Loucy (cell line): ENCODE results near the gene SIPA1.
"Not testable (repeated sequence)": the region's sequence is repeated elsewhere in the genome, so short reads cannot be mapped to it uniquely, and the experiment has no call there.

Experiments used
- H2AFZ ChIP-seq: fragments of 200-600 bp; sonication (generic); 2 replicates; pipeline ENCODE4 v1.6.0; 2016; ENCODE audit warnings: antibody characterized with exemption, mild to moderate bottlenecking, low read length, moderate library complexity
- H3F3A ChIP-seq: fragments of 200-600 bp; 2 replicates; pipeline ENCODE4 v1.6.0; 2016; ENCODE audit warnings: antibody characterized with exemption, low read depth, mild to moderate bottlenecking
- H3K27me3 ChIP-seq: fragments of 200-600 bp; sonication (generic); 2 replicates; pipeline ENCODE4 v1.6.1; 2014; ENCODE audit warnings: low read length, mild to moderate bottlenecking; ENCODE audit not compliant: insufficient read depth, poor library complexity, severe bottlenecking
- H3K36me3 ChIP-seq: fragments of 200-600 bp; sonication (generic); 2 replicates; pipeline ENCODE4 v1.6.1; 2016; ENCODE audit warnings: low read length; ENCODE audit not compliant: insufficient read depth
- H3K4me1 ChIP-seq: fragments of 200-600 bp; sonication (generic); 2 replicates; pipeline ENCODE4 v1.5.1; 2014; ENCODE audit warnings: low read length, mild to moderate bottlenecking; ENCODE audit not compliant: insufficient read depth, poor library complexity, severe bottlenecking
- H3K4me2 ChIP-seq: fragments of 200-600 bp; sonication (generic); 2 replicates; pipeline ENCODE4 v1.6.0; 2014; ENCODE audit warnings: antibody characterized with exemption, low read length, low read depth, mild to moderate bottlenecking; ENCODE audit not compliant: poor library complexity, severe bottlenecking
- H3K4me3 ChIP-seq: fragments of 200-600 bp; sonication (generic); 2 replicates; pipeline ENCODE4 v1.5.1; 2014; ENCODE audit warnings: low read length, mild to moderate bottlenecking, mixed read lengths; ENCODE audit not compliant: poor library complexity, severe bottlenecking
- H3K79me2 ChIP-seq: fragments of 200-600 bp; sonication (generic); 2 replicates; pipeline ENCODE4 v1.6.1; 2014; ENCODE audit warnings: low read length; ENCODE audit not compliant: insufficient read depth
- H3K9ac ChIP-seq: fragments of 200-600 bp; sonication (generic); 2 replicates; pipeline ENCODE4 v1.6.0; 2014; ENCODE audit warnings: mild to moderate bottlenecking, low read depth, low read length, moderate library complexity; ENCODE audit not compliant: poor library complexity, severe bottlenecking
- H3K9me2 ChIP-seq: fragments of 200-600 bp; sonication (generic); replicated peaks from 2 replicates; pipeline ENCODE4 v1.6.1; 2016; ENCODE audit warnings: low read depth, low read length, mixed read lengths
- H3K9me3 ChIP-seq: fragments of 200-600 bp; sonication (generic); 2 replicates; pipeline ENCODE4 v1.6.1; 2014; ENCODE audit warnings: mild to moderate bottlenecking, antibody characterized with exemption, low read length, low read depth; ENCODE audit not compliant: insufficient read depth
- H4K20me1 ChIP-seq: fragments of 200-600 bp; sonication (generic); 2 replicates; pipeline ENCODE4 v1.6.0; 2014; ENCODE audit warnings: antibody characterized with exemption, low read length, mild to moderate bottlenecking; ENCODE audit not compliant: insufficient read depth, poor library complexity, severe bottlenecking
- EZH2phosphoT487 ChIP-seq: fragments of 200-600 bp; IDR thresholded peaks from 2 replicates; pipeline ENCODE4 v1.6.1; 2018; ENCODE audit warnings: antibody characterized with exemption, mild to moderate bottlenecking, moderate library complexity, borderline replicate concordance
- TF ChIP-seq, protein P1 (sequence below): fragments of 200-600 bp; sonication (generic); conservative IDR thresholded peaks from 2 replicates; pipeline ENCODE4 v1.5.1; 2014; ENCODE audit warnings: mild to moderate bottlenecking, antibody characterized with exemption, low read length

Gene SIPA1

DNA sequence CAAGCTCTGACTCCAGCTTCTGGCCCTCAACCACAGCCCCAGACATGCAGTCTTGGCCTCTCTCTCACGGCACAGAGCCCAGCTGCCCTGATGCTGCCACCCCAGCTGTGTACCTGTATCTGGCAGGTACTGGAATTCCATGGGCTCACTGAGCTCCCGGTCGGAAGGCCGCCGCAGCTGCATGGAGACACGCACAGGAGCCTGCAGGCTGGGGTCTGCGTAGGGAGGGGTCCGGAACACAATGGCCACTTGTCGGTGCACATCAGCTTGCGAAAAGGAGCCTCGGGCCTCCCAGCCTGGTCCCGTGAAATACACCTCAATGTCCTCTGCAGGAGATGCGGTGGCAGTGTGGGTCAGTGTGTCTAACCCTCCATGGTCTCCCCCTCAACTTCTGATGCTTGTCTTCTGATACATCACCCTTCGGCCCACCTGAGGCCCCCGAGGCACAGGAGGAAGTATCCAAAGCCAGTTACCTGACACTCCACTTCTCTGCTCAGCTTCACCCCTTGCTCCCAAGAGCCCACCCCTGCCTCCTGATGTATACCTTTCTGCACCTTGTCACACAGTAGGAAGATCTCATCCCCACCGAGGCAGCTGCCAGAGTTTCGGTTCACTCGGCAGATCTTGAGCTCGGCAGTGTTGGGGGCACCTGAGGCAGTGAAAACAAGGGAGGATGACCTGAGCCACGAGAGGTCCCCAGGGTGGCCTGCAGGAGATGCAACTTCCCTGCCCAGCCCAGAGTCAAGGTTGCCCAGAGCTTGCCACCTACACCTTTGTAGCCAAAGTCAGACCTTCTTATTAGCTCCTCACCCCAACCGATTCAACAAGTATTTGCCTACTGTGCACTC lies 20.5 kb downstream of the SIPA1 start:
- no peak overlapping the region for H3K4me2 ChIP-seq
- H3K9me2 ChIP-seq: no peaks in the 10 kb centered on the region
- TF ChIP-seq, protein P1, sequence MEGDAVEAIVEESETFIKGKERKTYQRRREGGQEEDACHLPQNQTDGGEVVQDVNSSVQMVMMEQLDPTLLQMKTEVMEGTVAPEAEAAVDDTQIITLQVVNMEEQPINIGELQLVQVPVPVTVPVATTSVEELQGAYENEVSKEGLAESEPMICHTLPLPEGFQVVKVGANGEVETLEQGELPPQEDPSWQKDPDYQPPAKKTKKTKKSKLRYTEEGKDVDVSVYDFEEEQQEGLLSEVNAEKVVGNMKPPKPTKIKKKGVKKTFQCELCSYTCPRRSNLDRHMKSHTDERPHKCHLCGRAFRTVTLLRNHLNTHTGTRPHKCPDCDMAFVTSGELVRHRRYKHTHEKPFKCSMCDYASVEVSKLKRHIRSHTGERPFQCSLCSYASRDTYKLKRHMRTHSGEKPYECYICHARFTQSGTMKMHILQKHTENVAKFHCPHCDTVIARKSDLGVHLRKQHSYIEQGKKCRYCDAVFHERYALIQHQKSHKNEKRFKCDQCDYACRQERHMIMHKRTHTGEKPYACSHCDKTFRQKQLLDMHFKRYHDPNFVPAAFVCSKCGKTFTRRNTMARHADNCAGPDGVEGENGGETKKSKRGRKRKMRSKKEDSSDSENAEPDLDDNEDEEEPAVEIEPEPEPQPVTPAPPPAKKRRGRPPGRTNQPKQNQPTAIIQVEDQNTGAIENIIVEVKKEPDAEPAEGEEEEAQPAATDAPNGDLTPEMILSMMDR: no peak
- TF ChIP-seq EZH2phosphoT487: no peak
- peaks cover 59% of the 10 kb centered on the region for H3K79me2 ChIP-seq
- no peak overlapping the region for H3K9ac ChIP-seq
- H3K4me1 ChIP-seq: peaks cover 23% of the 10 kb centered on the region
- H3K4me3 ChIP-seq: no peak overlapping the region
- no peaks in the 10 kb centered on the region for H3K9me3 ChIP-seq
- peaks cover 58% of the 10 kb centered on the region; the same call in 1 of the 2 replicates for H3K36me3 ChIP-seq
- peaks cover 4% of the 10 kb centered on the region for H3F3A ChIP-seq
- H3K27me3 ChIP-seq: no peaks in the 10 kb centered on the region
- peaks cover 29% of the 10 kb centered on the region for H4K20me1 ChIP-seq
- H2AFZ ChIP-seq: no peak overlapping the region

DNA sequence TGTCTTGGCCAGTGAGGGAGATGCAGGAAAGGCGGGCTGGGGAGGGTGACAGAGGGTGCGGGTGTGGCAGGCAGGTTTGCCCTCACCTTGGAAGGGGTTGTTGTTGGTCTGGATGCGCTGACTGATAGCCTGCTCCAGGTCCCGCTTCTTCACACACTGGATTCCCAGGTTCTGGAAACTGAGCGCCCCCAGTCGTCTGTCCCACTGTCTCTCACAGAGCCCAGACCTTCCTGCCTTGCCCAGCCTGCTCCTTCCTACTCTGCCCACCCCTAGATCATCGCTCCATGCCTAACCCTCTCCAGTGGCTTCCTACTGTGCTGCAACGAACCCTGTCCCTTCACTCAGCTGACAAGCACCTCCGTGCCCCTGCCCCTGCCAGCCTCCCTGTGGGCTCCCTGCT lies 22.1 kb downstream of the SIPA1 start:
- H2AFZ ChIP-seq: no peak overlapping the region
- H3K4me3 ChIP-seq: no peak overlapping the region
- H4K20me1 ChIP-seq: peaks cover 29% of the 10 kb centered on the region
- H3K4me1 ChIP-seq: peaks cover 17% of the 10 kb centered on the region
- no peaks in the 10 kb centered on the region for H3K9me3 ChIP-seq
- no peaks in the 10 kb centered on the region for H3K9me2 ChIP-seq
- no peaks in the 10 kb centered on the region for H3K27me3 ChIP-seq
- H3K9ac ChIP-seq: no peak overlapping the region
- H3K36me3 ChIP-seq: peaks cover 47% of the 10 kb centered on the region; the same call in 1 of the 2 replicates
- no peak overlapping the region for H3K4me2 ChIP-seq
- TF ChIP-seq EZH2phosphoT487: no peak
- TF ChIP-seq, protein P1: no peak
- 0 out of 2 replicates have a peak, but pooled peaks cover 7% of the 10 kb centered on the region for H3F3A ChIP-seq
- peaks cover 44% of the 10 kb centered on the region for H3K79me2 ChIP-seq

DNA sequence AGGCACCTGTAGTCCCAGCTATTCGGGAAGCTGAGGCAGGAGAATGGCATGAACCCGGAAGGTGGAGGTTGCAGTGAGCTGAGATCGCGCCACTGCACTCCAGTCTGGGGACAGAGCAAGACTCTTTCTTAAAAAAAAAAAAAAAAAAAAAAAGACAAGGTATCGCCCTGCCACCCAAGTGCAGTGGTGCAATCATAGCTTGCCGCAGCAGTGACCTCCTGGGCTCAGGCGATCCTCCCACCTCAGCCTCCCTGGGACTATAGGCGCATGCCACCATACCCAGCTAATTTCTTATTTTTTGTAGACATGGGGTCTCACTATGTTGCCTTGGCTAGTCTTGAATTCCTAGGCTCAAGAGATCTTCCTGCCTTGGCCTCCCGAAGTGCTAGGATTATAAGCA lies 23.0 kb downstream of the SIPA1 start:
- H2AFZ ChIP-seq, H3K27me3 ChIP-seq, H3F3A ChIP-seq, H3K9me2 ChIP-seq, H3K9me3 ChIP-seq: not testable (repeated sequence)
- Histone ChIP-seq H3K36me3 (peaks cover 39% of the 10 kb centered on the region; the same call in 1 of the 2 replicates), H4K20me1 (peaks cover 29% of the 10 kb centered on the region), H3K4me1 (peaks cover 17% of the 10 kb centered on the region), H3K4me2 (peak overlapping the region; percentile 99), H3K9ac (peak overlapping the region; percentile 92), H3K4me3 (peak overlapping the region; percentile 98), H3K79me2 (peaks cover 44% of the 10 kb centered on the region)
